HEK293 (cell line): ENCODE data around the gene HIC1.

ENCODE experiments used
- CTCF ChIA-PET: fragments of 350-600 bp; formaldehyde crosslinking; extraction: SDS; loops from one replicate; lab custom pipeline; 2021; ENCODE audit warnings: antibody characterized with exemption; lab: Yijun Ruan, JAX
- POLR2A ChIA-PET: fragments of 300-600 bp; formaldehyde crosslinking; extraction: SDS; loops from one replicate; lab custom pipeline; 2020; ENCODE audit warnings: antibody characterized with exemption, inconsistent platforms; lab: Yijun Ruan, JAX
- H3K27ac ChIP-seq: fragments of 200-500 bp; sonication (Bioruptor generic); 2 replicates; pipeline ENCODE4 v1.5.1; 2014; ENCODE audit warnings: low read depth, low read length, control low read depth, inconsistent platforms; ENCODE audit errors: extremely low read depth
- H3K36me3 ChIP-seq, 2 experiments: fragments of 200-500 bp in 1 of 2; sonication (Bioruptor generic) in 1 of 2; 1 replicate in 1 of 2; 2 replicates in 1 of 2; pipeline ENCODE4 v1.5.1; 2014 to 2017; ENCODE audit warnings: inconsistent platforms in 2 of 2, low read length in 2 of 2; ENCODE audit not compliant: control insufficient read depth in 2 of 2, insufficient read depth in 1 of 2
- H3K4me1 ChIP-seq: fragments of 200-500 bp; sonication (Bioruptor generic); 2 replicates; pipeline ENCODE4 v1.5.1; 2014; ENCODE audit warnings: mild to moderate bottlenecking, low read length, inconsistent platforms; ENCODE audit not compliant: control insufficient read depth, insufficient read depth
- H3K4me3 ChIP-seq: 2 replicates; pipeline ENCODE4 v1.5.1; 2011; ENCODE audit warnings: low read depth, mild to moderate bottlenecking, control low read depth, low read length, moderate library complexity
- H3K9me3 ChIP-seq: fragments of 200-500 bp; sonication (Bioruptor generic); 2 replicates; pipeline ENCODE4 v1.5.1; 2014; ENCODE audit warnings: low read depth, low read length, inconsistent platforms; ENCODE audit not compliant: control insufficient read depth, insufficient read depth
- CTCF ChIP-seq: fragments of 450-650 bp; formaldehyde crosslinking; IDR thresholded peaks from 2 replicates; pipeline ENCODE4 v1.5.1; 2016; ENCODE audit warnings: missing biosample characterization, missing genetic modification characterization
- KLF1 ChIP-seq: fragments of 450-650 bp; formaldehyde crosslinking; IDR thresholded peaks from 2 replicates; pipeline ENCODE4 v1.5.1; 2016; ENCODE audit warnings: missing biosample characterization, missing genetic modification characterization
- KLF16 ChIP-seq: fragments of 450-650 bp; formaldehyde crosslinking; IDR thresholded peaks from 2 replicates; pipeline ENCODE4 v1.5.1; 2017; ENCODE audit warnings: missing biosample characterization, missing genetic modification characterization
- KLF17 ChIP-seq: fragments of 450-650 bp; formaldehyde crosslinking; IDR thresholded peaks from 2 replicates; pipeline ENCODE4 v1.5.1; 2016; ENCODE audit warnings: missing biosample characterization, missing genetic modification characterization
- MEIS1 ChIP-seq: sonication (generic); formaldehyde crosslinking; IDR thresholded peaks from 2 replicates; pipeline ENCODE4 v1.8.1; 2022; ENCODE audit warnings: missing genetic modification reagents, mild to moderate bottlenecking, borderline replicate concordance
- MZF1 ChIP-seq: fragments of 450-650 bp; formaldehyde crosslinking; IDR thresholded peaks from 2 replicates; pipeline ENCODE4 v1.5.1; 2017; ENCODE audit warnings: missing biosample characterization, missing genetic modification characterization, borderline replicate concordance
- PRDM1 ChIP-seq: fragments of 450-650 bp; formaldehyde crosslinking; IDR thresholded peaks from 2 replicates; pipeline ENCODE4; 2016; ENCODE audit warnings: missing biosample characterization, missing genetic modification characterization
- PRDM6 ChIP-seq: fragments of 450-650 bp; formaldehyde crosslinking; IDR thresholded peaks from 2 replicates; pipeline ENCODE4 v1.5.1; 2017; ENCODE audit warnings: missing biosample characterization, missing genetic modification characterization
- YY1 ChIP-seq: fragments of 450-650 bp; formaldehyde crosslinking; IDR thresholded peaks from 2 replicates; pipeline ENCODE4 v1.5.1; 2018; ENCODE audit warnings: missing biosample characterization, missing genetic modification characterization
- ZBTB1 ChIP-seq: fragments of 450-650 bp; formaldehyde crosslinking; IDR thresholded peaks from 2 replicates; pipeline ENCODE4 v1.5.1; 2016; ENCODE audit warnings: missing biosample characterization, missing genetic modification characterization
- ZBTB10 ChIP-seq: fragments of 450-650 bp; formaldehyde crosslinking; IDR thresholded peaks from 2 replicates; pipeline ENCODE4 v1.5.1; 2016; ENCODE audit warnings: missing biosample characterization, missing genetic modification characterization
- ZBTB49 ChIP-seq: fragments of 450-650 bp; formaldehyde crosslinking; IDR thresholded peaks from 2 replicates; pipeline ENCODE4 v1.5.1; 2016; ENCODE audit warnings: missing biosample characterization, missing genetic modification characterization, low read depth
- ZEB2 ChIP-seq: fragments of 450-650 bp; formaldehyde crosslinking; IDR thresholded peaks from 2 replicates; pipeline ENCODE4 v1.5.1; 2016; ENCODE audit warnings: missing biosample characterization, missing genetic modification characterization
- ZNF146 ChIP-seq: fragments of 450-650 bp; formaldehyde crosslinking; IDR thresholded peaks from 2 replicates; pipeline ENCODE4 v1.5.1; 2016; ENCODE audit warnings: missing biosample characterization, missing genetic modification characterization
- ZNF18 ChIP-seq: fragments of 450-650 bp; formaldehyde crosslinking; IDR thresholded peaks from 2 replicates; pipeline ENCODE4 v1.5.1; 2016; ENCODE audit warnings: missing biosample characterization, missing genetic modification characterization
- ZNF341 ChIP-seq: fragments of 450-650 bp; formaldehyde crosslinking; IDR thresholded peaks from 2 replicates; pipeline ENCODE4; 2016; ENCODE audit warnings: low read depth, missing biosample characterization, missing genetic modification characterization
- ZNF433 ChIP-seq: fragments of 450-650 bp; formaldehyde crosslinking; IDR thresholded peaks from 2 replicates; pipeline ENCODE4 v1.5.1; 2016; ENCODE audit warnings: missing biosample characterization, missing genetic modification characterization, low read depth
- ZNF48 ChIP-seq: fragments of 450-650 bp; formaldehyde crosslinking; IDR thresholded peaks from 2 replicates; pipeline ENCODE4 v1.5.1; 2016; ENCODE audit warnings: missing biosample characterization, missing genetic modification characterization
- ZNF549 ChIP-seq: fragments of 450-650 bp; IDR thresholded peaks from 2 replicates; pipeline ENCODE4 v1.5.1; 2018; ENCODE audit warnings: missing biosample characterization, missing genetic modification characterization, mild to moderate bottlenecking, inconsistent platforms, moderate library complexity
- ZNF561 ChIP-seq: fragments of 450-650 bp; IDR thresholded peaks from 2 replicates; pipeline ENCODE4 v1.5.1; 2018; ENCODE audit warnings: missing biosample characterization, missing genetic modification characterization, borderline replicate concordance
- ZNF585B ChIP-seq: fragments of 450-650 bp; formaldehyde crosslinking; IDR thresholded peaks from 2 replicates; pipeline ENCODE4 v1.5.1; 2016; ENCODE audit warnings: missing biosample characterization, missing genetic modification characterization
- ZNF660 ChIP-seq: fragments of 450-650 bp; IDR thresholded peaks from 2 replicates; pipeline ENCODE4 v1.5.1; 2018; ENCODE audit warnings: missing biosample characterization, mild to moderate bottlenecking, missing genetic modification characterization
- ZNF747 ChIP-seq: fragments of 450-650 bp; formaldehyde crosslinking; IDR thresholded peaks from 2 replicates; pipeline ENCODE4 v1.5.1; 2016; ENCODE audit warnings: missing biosample characterization, missing genetic modification characterization
- ZNF791 ChIP-seq: fragments of 450-650 bp; formaldehyde crosslinking; IDR thresholded peaks from 2 replicates; pipeline ENCODE4 v1.5.1; 2016; ENCODE audit warnings: missing biosample characterization, missing genetic modification characterization
- ZNF792 ChIP-seq: fragments of 450-650 bp; formaldehyde crosslinking; IDR thresholded peaks from 2 replicates; pipeline ENCODE4 v1.5.1; 2016; ENCODE audit warnings: missing biosample characterization, missing genetic modification characterization

Gene HIC1

GRCh38 chr17:2041561-2042389 lies 13.1 kb upstream of the HIC1 start, which contains the start of gene OVCA2 (continued):
- no peak for TF ChIP-seq PRDM6 (tag by site-specific recombination)
- TF ChIP-seq MEIS1 (CRISPR knock-in tag): no peak
- peak; percentile 84 for TF ChIP-seq KLF1 (tag by site-specific recombination)
- no peak for TF ChIP-seq ZNF18 (tag by site-specific recombination)

- Histone ChIP-seq H3K9me3 (no peaks in the 10 kb centered on the region), H3K4me1 (peaks cover 6% of the 10 kb centered on the region), H3K27ac (peak overlapping the region; percentile 81), H3K36me3 (peaks cover 14 to 55% of the 10 kb centered on the region in 2 experiments), H3K4me3 (peak overlapping the region; percentile 70)
- POLR2A ChIA-PET: interaction anchor here (0.9 to 1.6 kb wide), 2 partner anchors 133 to 326 kb away, joined by 4 to 5 read pairs; no protein-coding TSS in a partner anchor
- CTCF ChIA-PET: interaction anchor here (0.6 to 1.5 kb wide), 3 partner anchors 106 to 158 kb away, joined by 3 to 5 read pairs (median 4); no protein-coding TSS in a partner anchor
- TF ChIP-seq ZNF433 (no peak), ZNF48 (tag by site-specific recombination) (no peak), ZBTB1 (tag by site-specific recombination) (no peak), ZNF341 (tag by site-specific recombination) (peak; percentile 44), ZNF146 (tag by site-specific recombination) (no peak), ZEB2 (tag by site-specific recombination) (no peak; the same call in 1 of the 2 replicates), MZF1 (tag by site-specific recombination) (no peak), YY1 (tag by site-specific recombination) (no peak), CTCF (no peak), ZNF561 (tag by site-specific recombination) (no peak), ZNF792 (tag by site-specific recombination) (no peak), PRDM1 (tag by site-specific recombination) (peak; percentile 96), ZBTB10 (tag by site-specific recombination) (no peak; the same call in 1 of the 2 replicates), KLF16 (no peak), ZNF791 (tag by site-specific recombination) (no peak), ZNF585B (tag by site-specific recombination) (no peak), ZBTB49 (tag by site-specific recombination) (no peak), ZNF660 (tag by site-specific recombination) (no peak), ZNF747 (tag by site-specific recombination) (no peak), KLF17 (tag by site-specific recombination) (no peak), ZNF549 (tag by site-specific recombination) (no peak)
Observed at GRCh38 chr17:2042390-2042847, 12.5 kb upstream of the HIC1 start.
